ENCODE data around the gene SETD7.

Gene SETD7

DNA sequence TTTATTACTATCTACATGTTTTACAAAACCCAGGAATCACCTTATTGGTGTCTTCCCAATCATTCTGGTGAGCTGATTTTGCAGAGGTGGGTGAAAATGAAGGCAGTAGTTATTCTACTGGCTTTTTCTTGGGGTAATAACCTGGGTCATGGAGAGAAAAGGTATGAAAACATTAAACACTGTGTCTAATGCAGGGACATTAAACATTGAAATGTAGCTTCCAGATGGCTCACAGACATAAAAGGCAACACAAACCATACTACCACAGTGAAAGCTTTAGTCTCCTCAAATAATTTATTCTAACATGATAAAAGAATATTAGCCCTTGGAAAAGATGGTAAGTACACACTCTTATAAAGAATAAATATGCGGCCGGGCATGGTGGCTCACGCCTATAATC, 8.0 kb downstream of the SETD7 start:
- no peak for DNase-seq

DNA sequence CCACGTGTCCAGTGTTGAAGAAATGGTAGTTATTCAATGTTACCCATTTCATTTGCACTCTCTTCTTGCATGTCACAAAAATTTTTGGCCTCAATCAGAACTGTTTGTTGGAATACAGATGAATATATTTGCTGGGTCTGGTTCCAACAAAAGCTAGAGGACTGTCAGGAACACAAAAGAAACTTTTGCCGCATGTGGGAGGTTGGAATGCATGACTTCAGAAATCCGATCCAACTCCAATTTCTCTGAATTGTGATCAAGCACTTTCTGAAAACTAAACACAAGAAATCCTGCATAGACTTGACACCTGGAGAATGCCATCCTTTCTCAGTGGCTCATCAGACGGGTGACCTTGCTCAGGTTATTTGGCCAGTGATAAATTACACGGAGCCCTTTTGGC, 15.4 kb downstream of the SETD7 start:
- no peak for DNase-seq

DNA sequence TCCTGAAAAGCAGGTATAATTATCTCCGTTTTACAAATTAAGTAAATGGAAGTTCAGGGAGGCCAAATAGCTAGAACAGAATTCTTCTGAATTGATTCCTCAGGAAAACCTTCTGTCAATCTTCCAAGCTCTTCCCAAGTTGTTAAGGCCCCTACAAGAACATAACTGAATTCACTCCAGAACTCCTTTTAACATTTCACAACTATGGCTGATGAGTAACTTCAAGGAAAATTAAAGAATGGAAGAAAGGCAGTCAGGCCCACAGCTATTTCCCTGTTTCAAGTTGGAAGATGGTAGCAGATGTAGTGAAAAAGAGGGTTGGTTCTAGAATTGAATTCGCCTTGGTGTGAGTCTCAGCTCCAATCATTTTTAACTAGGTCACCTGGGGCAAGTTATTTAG, 15.9 kb downstream of the SETD7 start:
- DNase-seq: no peak

DNA sequence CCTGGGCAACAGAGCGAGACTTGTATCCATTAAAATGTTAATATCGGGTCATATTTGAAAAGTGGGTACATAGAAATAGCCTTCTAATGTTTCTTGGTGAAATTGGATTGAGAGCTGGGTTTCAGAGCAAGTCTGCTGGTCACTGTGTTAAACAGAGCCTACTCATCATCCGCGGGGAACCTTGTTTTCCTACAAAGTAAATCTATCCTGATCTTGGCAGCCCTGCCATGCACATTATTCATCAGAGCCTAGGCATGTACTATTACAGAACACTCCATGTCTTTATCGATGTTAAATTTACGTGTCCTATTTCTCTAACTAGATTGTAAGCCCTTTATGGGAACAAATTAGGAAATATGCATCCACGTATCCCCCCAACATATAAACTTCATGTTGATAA, 18.7 kb downstream of the SETD7 start:
- DNase-seq: no peak

DNA sequence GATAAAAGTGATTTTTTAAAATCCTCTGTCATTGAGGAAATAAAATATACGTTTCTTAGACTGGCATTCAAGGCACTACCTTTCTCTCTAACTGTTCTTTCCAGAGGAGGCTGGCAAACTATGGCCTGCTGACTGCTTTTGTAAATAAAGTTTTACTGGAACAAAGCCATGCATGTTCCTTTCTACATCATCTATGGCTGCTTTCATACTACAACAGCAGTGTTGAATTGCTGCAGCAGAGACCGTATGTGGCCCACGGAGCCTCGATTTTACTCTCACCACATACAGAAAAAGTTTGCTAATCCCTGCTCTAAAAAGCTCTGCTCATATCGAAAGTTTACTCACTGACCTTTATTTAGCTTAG, 20.2 kb downstream of the SETD7 start:
- DNase-seq: no peak

DNA sequence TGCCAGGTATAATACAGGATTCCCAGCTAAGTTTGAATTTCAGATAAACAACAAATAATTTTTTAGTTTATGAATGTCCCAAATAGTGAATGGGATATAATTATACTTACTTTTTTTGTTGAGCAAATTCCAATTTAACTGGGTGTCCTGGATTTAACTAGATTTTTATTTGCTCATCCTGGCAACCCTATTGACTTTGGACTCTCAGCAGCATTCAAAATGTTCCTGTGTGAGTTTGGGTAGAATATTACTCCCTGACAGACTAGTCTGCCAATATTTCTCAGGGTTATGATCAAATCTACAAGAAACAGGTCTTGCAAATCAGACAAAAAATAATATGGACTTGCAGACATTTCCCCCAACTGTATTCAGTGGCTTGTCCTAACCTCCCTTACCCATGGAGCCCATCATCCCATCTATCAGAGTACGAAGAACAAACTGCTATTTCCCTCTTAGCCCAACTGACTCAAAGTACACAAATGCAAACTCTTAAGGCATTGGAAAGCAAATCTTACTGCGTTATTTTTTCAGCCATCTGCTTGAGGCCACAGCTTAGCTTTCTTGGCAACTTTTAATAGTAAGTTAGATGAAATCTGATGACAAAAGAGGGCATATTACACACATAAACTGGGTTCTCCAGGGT, 20.7 kb downstream of the SETD7 start:
- DNase-seq: no peak

DNA sequence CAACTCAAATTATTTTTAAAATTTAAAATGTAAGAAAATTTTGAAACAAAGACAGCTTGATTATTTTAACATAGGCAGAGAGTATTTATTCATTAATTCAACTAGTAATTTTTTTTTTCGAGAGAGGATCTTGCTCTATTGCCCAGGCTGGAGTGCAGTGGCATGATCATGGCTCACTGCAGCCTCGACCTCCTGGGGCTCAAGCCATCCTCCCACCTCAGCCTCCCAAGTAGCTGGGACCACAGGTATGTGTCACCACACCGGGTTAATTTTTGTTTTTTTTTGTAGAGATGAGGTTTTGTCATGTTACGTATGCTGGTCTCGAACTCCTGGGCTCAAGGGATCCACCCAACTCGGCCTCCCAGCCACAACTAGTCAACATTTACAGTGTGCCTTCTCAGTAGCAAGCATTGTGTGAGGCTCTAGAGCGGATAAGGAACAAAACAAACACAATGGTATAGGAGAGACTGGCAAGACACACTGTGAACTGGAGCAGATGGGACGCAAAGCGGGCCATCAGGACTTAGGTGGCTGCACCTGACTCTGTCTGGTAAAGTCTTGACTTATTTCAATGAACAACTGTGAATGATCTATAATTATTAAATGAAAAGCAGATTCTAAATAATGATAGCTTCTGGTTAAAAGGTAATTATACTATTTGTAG, 21.6 kb downstream of the SETD7 start:
- DNase-seq: no peak

DNA sequence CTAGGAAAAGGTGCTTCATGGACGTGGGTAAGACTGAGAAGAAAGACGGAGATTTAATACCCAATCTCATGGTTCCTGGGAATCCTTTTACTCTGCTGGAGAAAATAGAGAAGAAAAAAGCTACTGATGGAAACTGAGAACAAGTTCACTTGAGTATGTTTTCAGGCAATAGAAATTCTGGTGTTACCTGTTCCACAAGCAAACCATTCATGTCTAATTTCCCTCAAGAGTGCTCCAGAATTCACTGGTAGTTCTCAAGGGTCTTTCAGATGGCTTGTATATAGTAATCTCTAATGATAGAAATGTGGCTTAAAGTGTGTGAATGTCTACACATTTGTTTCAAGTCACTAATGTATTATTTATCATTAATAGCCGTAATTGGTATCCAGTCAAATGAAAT, 22.5 kb downstream of the SETD7 start:
- DNase-seq: no peak

DNA sequence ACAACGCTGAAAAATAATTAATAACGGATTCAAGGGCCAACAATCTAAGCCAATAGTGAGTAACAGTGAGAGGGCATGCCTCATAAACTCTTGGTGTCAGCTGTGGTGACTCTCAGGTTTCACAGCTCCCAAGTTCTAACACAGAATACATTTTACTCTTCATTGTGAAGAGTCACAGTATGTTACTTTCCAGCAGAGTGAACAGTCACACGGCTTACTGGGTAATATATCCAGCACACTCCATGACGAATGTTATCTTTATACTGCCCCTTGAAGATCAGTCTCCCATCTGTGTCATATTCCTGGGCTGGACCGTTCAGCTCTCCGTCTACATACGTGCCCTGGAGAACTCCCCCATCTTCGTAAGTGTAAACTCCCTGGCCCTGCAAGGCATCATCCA, 23.1 kb downstream of the SETD7 start:
- DNase-seq: no peak

DNA sequence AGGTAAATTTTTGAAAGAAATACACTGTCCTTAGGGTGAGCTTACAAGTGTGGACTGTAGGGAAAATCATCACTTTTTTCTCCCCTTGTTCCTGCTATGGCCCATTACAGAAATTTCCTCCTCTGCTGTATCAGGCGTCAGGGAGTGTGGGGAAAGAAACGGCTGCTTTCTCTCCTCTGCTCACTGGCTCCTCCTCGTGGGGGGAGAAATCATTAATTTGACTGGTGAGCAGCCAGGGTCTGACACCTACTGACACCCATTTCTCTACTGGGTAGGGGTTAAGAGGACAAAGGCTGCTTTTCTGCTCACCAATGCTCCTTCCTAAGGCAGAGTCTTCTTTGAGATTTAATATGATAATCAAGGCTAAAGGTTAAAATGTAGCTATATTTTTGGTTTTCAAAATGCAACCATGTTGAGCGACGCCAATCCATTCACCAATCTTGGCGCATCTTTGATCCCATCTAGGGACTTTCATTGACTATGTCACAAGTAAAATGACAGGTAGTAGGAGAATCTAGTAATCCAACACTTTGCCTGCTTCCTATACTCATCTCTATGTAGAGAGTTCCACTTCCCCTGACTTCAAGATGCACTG, 25.1 kb downstream of the SETD7 start:
- peak; percentile 52 for DNase-seq

DNA sequence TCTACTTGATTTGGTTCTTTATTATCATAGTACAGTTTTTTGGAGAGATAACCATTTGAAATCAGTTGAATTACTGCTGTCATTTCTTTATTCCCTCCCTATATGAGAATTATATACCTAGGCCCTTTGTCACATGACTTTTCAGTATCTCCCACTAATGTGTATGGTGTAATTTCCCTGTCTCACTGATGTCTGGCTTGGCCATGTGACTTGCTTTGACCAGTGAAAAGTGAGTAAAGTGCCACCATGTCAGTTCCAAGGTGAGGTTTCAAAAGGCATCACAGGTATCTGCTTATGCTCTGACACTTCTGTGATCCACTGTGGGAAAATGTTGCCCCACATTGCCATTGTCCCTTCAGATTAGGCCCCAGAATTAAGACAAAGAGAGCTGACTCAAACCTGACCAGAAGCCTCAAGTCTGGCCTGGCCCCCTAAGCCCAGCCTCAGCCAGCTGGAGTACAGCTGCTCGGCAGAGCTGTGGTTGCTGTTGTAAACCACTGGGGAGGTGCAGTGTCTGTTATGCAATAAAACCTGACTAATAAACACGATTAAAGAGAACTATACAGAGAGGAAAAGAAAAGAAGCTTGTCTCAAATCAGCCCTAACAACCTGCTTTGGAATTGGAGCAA, 27.5 kb downstream of the SETD7 start:
- DNase-seq: peak; percentile 28

DNA sequence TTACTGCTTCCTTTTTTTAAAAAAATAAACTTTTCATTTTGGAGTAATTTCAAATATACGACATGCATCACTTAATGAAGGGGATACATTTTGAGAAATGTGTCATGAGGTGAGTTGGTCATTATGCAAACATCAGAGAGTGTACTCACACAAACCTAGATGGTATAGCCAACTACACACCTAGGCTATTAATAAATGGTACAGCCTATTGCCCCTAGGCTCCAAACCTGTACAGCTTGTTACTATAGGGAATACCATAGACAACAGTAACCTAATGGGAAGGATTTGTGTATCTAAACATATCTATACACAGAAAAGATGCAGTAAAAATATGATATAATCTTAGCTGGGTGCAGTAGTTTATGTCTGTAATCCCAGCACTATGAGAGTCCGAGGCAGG, 29.1 kb downstream of the SETD7 start:
- no peak for DNase-seq

DNA sequence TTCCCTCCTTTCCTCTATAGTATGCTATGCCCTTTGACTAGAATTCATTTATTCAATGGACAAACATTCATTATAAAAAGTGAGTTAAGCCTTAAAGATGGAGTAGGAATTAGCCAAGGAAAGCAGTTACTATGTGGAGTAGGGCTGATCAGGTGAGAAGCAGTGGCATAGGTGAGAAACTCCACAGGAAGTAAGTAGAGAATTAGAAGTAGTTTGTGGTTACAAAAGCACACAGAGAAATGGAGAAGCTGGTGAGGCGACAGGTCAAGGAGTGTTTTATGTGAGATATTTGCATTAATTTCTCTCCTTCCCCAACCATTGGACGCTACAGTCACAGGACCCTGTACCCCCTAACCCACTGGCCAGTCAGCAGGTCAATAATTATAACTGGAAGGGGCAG, 30.6 kb downstream of the SETD7 start:
- no peak for DNase-seq

DNA sequence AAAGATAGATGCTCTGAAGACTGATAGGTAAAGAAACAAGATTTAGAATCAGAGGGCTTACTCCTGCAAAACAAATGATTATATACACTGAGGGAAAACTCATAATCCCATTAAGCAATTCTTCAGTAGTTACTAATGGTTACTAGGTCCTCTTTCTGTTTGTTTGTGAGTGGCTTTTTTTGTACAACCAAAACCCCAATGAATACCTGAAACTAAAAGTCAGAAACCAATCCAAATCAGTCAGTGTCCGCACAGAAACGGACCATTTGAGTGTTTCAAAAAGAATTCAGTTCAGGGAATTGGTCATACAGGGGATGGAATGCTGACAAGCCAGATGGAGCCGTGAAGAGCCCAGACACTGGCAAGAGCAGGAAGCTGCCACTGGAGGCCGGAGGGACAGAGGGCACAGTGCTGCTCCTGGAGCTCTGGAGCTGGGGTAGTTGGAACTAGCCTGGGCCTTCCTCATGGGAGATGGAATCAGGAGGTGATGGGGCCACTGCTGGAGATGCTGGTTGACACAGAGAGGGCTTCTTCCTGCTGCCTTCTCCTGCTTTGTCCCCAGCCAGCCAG, 31.9 kb downstream of the SETD7 start:
- no peak for DNase-seq

DNA sequence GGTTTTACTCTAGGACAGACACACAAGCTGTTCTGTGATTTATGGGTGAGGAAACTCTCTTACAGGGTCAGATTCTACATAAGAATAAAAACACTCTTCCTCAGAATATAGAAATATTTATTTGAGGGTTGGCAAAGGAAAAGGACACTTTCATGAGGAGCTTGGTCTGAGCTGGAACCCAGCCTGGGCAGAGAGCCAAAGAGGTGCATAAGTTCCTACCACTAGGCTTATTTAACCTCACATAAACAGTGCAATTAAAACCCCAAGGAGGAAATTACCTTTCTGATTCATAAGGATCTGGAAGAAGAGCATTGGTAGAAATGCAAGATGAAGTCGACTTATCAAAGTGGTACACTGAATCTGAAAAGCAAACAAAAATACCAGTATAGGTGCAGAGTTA, 32.9 kb downstream of the SETD7 start:
- DNase-seq: no peak

DNA sequence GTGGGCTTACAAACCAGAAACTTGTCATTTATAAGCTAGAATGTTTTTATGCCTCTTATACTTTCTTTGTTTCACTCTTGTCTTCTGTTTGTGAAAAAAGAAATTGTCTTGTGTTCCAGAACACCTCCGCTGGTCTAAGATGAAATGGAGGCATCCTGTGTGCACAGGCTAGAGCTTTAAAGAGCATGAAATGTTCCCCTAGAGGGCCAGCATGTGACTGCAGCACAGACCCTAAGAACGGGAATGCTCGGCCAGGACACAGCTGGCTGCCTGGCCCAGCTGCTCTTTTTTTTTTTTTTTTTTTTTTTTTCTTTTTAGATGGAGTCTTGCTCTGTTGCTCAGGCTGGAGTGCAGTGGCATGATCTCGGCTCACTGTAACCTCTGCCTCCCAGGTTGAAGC, 33.6 kb downstream of the SETD7 start:
- DNase-seq: no peak

DNA sequence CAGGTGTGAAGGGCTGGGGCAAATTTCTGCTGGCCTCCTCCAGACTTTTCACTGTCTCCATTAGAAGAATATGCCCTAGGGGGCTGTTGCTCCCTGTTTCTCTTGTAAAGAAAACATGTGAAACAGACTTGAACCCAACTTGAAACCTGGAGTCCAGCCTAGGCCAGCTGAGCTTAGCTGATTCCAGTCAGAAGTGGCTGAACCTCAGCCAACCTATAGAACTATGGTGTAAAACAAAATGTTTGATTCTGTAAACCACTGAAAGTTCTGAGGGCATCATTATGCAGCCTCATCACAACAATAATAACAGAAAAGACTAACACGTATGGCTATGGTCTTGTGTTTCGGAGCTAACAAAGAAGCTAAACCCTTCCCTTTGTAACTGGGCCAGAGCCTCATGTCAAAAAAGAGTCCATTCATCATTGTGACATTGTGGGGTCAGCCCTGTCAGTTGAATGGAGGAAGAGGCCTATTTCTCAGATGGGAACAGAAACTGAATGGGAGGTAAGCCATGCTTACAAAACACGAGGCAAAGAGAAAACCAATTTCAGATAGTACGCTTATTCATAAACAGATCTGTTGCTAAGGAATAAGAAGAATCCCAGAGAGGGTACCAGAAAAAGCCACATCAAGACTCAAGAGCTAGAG, 34.1 kb downstream of the SETD7 start:
- no peak for DNase-seq

DNA sequence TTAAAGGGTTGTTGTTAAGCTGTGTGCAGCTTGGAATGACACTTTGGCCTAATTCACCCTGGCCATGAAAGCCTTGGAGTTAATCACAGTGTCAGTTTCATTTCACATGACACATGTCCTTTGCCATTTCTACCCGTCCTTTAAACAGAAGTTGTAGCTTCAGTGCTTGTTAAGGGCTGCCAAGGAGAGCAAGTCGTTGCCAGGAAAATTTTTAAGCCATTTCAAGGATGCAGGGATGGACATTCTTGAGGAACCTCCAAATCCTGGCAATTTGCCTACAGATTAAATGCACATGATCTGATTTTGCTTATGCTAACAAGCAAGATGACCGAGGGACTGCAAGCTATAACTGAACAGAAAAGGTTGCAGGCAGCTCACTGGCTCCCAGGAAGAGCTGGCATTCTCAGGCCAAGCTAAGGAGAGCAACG, 40.5 kb downstream of the SETD7 start:
- DNase-seq: no peak

DNA sequence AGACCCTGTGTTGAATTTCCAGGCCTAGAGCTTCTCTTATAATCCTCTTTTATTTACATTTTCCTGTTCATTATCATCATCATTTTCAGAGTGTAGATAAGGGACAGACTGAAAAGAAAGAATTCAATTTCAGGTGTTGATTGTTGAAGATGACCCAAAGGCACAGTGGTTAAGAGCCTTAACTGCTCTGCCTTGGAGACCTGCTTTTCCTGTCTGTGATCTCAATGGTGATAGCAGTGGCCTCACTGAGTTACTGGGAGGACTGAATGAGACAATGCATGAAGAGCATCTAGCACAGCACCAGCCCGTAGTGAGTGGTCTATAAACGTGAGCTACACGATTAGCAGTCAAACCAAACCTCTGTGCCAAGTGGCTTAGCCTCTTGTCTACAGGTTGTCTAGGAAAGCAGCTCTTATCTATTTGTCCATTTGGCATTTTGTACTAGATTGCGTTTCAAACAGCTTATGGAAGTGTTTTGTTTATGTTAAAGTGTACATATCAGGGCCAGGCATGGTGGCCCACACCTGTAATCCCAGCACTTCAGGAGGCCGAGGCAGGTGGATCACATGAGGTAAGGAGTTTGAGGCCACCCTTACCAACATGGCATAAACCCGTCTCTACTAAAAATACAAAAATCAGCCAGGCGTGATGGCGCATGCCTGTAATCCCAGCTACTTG, 41.5 kb downstream of the SETD7 start:
- DNase-seq: no peak

DNA sequence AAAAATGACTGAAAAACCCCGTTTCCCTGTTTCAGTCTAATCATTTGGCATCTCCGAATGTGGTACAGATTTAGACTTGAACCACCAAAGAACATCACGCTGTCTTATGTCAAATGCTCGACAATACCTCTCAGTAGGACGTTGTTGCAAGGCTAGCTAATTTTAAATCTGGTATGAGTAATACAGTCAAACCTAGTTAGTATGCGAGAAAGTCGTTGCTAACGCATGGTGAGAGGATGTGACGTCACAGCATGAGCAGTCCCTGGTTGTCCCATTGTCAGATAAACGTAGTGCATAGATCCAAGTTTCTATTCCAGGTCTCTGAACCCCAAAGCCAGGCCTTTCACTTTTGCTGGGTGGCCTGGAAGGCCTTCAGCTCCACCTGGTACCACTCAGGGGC, 44.7 kb downstream of the SETD7 start:
- DNase-seq: no peak

DNA sequence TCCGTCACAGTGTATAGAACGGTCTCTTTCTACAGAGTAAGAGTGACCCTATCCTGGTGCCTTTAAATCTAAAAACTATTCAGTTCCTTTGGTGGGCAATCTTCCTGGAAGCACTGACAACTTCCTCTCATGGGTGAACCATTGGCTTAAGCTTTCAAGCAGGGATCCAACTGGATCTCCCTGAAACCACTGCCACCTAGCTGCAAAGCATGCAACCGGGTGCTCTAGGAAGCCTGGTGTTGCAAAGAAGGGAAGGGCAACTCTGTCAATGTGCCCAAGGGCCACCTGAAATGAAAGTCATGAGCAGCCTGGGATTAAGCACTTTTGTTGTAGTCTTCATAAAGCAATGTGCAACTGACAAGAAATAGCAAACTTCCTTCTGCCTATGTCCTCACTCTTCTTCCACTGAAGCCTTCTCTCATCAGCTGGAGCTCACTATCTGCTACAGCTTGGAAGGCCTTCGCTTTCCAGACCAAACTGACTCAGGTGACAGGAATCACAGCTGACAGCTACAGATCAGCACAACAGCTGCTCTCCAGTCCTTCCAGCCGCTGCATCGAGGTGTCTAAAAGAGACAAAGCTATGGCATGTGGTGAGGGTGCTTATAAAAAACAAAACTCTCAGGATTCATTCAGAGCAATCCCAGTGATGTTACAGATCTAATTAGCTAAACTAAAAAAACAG, 46.1 kb downstream of the SETD7 start:
- no peak for DNase-seq

DNA sequence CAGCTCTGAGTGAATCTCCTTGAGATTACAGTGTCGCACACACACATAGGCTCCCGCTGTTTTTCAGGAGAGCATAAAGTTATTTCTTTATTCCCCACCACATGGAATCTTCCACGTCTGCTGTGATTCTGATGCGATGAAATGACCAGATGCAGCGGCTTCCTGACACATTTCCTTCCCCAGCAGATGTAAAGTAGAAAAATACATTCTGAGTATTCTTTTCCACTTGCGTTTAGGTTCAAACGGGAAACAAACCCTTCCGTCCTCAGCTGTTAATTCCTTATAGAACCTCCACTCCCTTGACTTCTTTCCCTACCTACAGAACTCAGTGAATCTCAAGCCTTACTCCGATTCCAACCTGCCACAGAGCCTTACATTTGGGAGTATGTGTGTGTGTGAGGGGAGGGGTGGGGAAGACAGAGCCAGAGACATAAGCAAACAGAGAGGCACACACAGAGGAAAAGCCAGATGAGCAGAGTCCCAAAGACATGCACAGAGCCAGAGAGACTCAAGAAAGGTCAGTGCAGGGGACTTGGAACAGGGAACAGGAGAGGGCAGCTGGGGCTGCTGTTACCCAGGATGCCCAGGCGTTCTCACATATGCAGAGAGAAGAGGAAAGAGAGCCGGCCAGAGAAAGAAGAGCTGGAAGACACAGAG, 47.3 kb downstream of the SETD7 start:
- DNase-seq: no peak

Measured in CD4-positive, alpha-beta T cell treated with Interleukin-15 for 1 hour (primary cell).